ENCODE measurements around the gene IL4I1.

GRCh38 chr19:49846408-49846807 is 50.3 kb downstream of the IL4I1 start:
- TF ChIP-seq EZH2phosphoT487 (IDR thresholded peaks at IDR 0.05; ENCODE audit: insufficient read depth, low read depth) (no peak), EZH2 (IDR thresholded peaks at IDR 0.05; ENCODE audit: insufficient read depth, poor library complexity, severe bottlenecking) (no peak)
